DMS 273 treated with DMSO at 0.1 percent for 48 hours (cell line): ENCODE results near the gene NSG2.
"Not testable (repeated sequence)": the region's sequence is repeated elsewhere in the genome, so short reads cannot be mapped to it uniquely, and the experiment has no call there.

ENCODE experiments used
- DNase-seq: peaks from one replicate; lab custom pipeline; 2025; lab: John Stamatoyannopoulos, UW

Gene NSG2

DNA sequence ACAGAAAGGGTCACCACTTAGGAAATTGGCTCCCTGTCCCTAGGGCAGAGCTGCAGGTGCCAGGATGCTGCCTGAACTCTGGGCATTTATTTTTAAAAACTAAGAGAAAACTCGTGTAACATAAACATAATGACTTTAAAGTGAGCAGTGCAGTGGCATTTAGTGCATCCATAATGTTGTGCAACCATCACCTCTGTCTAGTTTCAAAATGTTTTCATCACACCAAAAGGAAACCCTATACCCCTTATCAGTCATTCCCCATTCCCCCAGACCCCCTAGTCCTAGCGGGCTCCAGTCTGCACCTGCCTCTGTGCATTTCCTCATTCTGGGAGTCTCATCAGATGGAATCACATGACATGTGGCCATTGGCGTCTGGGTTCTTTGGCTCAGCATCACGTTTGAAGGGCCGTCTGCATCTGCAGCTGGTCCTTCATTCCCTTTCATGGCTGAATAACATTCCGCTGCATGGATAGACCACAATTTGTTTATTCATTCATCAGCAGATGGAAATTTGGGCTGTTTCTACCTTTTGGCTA is 55.8 kb downstream of the NSG2 start:
- no peak for DNase-seq

DNA sequence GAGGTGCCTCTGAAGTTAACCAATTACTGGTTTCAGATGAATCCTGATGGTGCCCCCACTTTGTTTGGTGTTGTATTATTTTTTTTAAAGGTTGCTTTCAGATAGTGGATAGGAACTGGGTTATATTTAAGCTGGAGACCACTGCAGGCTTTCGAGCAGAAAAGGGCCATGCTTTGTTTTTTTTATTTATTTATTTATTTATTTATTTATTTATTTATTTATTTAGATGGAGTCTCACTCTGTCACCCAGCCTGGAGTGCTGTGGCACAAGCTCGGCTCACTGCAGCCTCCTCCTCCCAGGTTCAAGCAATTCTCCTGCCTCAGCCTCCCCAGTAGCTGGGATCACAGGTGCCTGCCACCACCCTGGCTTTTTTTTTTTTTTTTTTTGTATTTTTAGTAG is 57.1 kb downstream of the NSG2 start:
- DNase-seq = not testable (repeated sequence)

DNA sequence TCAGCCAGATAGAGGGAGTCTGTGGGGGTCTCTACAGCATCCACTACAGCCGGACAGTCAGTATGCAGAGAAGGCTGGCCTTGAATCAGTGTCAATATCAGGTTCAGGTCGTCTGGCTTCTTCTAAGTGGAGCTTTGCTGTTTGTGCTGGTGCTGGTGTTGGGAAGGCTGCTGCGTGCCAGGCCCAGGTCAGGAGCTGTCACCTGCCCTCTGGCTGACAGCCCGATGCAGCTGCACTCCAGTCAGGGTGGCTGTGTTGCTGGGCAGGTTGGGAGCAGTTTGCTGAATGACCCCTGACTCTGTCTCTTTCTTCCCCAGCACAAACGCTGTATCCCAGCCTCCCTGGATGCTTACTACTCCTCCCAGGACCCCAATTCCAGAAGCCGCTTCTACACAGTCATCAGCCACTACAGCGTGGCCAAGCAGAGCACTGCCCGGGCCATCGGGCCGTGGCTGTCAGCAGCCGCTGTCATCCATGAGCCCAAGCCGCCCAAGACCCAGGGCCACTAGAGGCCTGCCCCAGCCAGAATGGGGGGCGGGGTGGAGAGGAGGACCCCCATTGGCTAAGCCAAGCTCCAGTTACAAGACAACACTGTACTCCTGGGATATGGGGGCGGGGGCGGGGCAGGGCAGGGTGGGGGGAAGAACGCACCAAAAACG is 61.6 kb downstream of the NSG2 start:
- DNase-seq = no peak

DNA sequence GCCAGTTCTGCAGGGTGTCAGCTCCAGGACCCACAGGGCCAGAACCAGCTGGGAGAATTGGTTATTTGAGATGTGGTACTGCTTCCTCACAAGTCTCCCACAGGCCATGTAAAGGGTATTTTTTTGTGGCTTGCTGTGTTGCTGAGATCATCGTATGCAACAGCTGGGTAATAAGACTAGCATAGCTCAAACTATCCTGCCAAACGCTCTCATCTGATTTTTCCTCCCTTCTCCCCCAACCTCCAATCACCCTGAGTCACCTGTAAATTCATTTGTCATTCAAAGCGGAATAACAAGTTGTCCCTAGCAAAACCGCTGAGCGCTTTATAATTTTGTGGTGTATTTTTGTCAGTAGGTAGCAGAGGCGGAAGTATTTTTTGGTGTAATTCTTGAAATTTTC is 63.2 kb downstream of the NSG2 start:
- DNase-seq = no peak

DNA sequence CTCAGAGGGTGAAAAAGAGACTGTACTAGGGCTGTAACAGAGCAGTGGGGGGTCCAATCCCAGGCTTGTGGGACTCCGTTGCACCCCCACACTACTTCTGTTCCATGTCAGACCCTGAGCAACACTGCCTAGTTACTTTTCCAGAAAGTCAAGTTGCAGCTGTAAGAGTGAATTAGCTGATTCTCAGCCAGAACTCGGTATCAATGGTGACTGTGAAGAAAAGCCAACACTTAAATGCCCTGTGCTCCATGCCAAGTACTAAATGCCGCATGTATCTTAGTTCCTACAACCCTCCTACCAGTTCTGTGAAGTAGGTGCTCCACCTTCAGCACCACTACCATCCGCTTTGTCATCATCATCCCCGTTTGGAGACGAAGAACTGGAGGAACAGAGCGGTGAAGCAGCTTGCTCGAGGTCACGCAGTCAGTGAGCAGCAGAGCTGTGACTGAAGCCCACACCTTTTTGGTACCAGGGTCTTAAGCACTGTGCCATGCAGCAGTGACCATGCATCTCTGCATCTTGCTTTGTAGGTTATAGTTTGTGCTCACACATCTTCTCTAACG is 64.3 kb downstream of the NSG2 start:
- no peak for DNase-seq

DNA sequence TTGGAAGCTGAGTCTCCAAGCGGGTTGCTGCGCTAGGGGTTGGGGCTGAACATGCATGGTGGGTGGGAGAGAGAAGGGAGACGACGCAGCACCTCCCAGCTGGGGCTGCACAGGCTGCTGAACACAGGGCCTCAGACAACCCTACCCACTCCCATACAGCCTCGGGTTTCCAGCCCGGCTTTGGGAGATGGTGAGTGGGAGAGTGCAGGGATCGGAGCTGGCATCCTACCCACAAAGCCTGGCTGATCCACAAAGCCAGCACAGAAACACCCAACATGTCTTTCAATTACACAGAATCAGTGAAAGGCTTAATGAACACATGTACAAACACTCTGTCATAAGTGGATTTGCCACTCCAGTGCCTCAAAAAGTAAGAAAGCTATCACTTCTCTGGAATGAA is 64.8 kb downstream of the NSG2 start:
- DNase-seq = no peak

DNA sequence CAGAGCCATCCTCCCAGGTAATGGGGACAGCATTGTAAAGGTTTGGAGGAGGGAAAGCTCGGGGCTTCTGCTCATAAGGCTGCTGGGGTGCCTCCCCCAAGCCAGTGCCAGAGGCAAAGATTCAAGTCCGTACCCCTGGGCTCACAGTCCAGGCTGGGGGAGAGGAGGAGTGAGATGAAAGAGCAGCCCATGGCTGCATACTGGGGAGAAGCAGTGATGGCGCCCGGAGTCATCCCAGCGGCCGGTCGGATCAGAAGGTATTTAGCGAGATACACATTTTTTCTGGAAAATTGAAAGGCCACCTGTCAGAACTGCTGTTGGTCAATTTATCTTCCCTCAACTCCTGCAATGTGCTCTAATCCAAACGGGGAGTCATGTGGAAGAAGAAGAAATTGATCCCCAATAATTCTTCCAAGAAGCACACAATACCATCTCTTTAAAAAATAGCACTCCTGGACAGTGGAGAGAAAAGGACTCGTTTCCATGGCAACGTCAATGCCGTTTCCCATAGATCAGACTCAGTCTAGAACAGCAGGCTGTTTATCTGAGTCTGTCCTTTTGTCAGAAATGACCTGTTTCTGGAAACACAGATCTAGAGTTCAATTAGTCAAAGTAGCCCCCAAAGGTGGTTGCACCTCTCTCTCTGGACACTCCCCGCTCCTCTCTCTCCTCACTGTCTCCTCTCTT is 65.9 kb downstream of the NSG2 start:
- no peak for DNase-seq

DNA sequence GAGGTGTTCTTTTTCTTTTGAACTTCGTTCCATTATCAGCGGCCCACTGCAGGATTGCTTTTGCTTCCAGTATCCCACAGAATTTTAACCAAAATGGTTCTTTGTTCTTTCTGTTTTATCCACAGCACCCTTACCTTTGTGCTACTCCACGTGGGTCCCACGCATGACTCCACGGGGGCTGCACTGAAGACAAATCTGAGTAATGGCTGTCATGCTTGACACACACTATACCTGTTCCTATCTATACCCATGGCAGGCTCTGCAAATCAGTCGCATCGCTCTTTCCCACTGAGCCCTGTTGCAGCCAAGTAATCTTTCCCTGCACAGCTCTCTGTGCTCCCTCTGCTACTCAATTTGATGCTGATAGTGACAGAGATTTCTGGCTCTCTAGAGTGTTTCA is 69.7 kb downstream of the NSG2 start:
- no peak for DNase-seq

DNA sequence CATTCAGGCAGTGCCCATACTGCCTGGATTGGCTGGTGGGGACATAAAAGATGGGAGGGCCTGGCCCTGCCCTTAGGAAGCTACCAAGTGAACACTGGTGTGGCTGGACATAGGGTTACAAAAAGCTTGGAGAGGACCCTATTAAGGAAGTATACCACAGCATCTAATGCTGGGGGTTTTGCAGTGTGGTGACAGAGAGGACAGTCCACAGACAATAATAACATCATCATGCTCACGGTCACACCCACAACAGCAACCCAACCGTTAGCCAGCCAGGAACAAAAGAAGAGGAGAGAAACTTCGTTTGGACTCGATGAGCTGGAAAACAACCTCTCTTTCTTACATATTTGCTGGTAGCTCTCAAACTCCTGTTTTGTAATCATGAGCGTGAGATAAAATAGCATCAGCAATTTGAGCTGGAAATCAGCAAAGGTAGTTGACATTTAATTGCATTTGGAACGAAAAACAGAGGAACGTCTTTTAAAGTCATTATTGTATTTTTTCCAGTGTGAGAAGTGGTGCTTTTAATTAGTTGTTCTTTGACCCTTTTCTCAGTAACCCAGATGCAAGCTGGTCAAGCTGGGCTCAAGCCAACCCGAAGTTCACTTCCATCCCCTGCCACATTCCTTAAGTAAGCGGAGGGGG is 73.4 kb downstream of the NSG2 start:
- DNase-seq = no peak

DNA sequence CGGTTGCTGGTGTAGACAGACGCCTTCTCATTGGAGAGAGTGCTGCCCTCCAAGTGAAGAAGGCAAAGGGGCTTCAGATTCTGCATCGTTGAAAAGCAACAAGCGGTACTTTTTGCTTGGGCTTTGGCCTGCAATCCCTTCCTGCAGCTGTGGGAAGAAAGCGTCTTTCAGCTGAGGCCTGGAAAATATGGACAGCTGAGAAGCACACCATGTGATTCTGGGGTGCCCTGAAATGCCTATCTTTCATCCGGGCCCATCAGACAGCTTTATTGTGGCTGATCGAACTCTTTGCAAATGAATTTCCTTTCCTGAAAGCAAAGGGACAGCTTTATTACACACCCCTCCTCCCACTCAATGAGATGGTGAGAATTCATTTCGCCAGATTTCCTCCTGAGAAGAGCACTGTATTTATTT is 74.0 kb downstream of the NSG2 start:
- DNase-seq = no peak

DNA sequence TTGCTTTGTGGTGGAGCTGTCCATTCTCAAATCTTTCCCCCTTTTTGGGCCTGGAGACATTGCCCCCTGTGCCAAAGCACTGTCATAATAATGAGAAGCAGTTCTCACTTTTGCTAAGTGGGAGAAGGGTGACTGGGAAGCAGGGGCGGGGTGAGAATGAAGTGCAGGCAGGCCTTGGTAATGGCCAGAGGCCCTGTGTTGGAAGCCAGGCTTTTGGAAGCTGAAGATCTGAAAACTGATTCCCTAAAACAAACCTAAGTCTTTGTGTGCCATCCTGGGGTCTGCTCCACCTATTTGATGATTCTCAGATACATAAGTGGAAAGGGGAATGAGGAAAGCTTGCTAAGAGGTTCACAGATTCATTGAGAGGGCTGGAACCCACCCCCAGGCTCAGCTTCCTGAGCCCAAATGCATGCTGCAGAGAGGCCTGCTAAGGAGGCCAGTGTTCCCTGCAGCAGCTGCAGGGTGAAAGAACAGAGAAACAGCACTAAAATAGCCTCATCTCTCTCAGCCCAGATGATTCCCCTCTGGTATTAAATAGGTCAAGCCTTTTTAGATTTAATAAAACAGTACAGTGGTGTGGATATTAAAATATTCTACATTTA is 75.0 kb downstream of the NSG2 start:
- DNase-seq = no peak

DNA sequence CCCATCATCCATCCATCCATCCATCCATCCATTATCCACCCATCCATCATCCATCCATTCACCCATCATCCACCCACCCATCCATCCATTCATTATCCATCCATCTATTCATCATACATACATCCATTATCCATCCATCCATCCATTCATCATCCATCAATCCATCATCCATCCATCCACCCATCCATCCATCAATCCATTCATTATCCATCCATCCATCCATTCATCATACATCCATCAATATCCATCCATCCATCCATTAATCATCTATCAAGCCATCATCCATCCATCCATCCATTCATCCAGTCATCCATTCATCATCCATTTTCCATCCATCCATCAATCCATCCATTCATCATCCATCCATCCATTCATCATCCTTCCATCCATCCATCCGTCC is 89.0 kb downstream of the NSG2 start:
- DNase-seq = no peak

DNA sequence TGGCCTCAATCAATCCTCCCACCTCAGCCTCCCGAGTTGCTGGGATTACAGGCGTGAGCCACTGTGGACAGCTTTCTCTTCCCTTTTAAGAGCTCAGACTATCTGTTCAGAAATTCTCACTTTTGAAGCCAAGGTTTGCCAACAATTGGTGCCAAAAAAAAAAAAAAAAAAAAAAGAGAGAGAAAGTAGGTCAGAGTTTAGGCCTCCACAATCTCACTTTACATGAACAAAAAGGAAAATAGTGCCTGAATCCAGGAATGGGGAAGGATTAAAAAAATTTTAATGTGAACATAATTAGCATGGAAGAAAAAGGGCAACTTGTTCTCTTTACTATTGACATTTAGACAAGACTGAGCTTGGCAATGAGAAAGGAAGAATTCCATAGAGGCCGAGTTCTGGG is 94.1 kb downstream of the NSG2 start:
- no peak for DNase-seq

DNA sequence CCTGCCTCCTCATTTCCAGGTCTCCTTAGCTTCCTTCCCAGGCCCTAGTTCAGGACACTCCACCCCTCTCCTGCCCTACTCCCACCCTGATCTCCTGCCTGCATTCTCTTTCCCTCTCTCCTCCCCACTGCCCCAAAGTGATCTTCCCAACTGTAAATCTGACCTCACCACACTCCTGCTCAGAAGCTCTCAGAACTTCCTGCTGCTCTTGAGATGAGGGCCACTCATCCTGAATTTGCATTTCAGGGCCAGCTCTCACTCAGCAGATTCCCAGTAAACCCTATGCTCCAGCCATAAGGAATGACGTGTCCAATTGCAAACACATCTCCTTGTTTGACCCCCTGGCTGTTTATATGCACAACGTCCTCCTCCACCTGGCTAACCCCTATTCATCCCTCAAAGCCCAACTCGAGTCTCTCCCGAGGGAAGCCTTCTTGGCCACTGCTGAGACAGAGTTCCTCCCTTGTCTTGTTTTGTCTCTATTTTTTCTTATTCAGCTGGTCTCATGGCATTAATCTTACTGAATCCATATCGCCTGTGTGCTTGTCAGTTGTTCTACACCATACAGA is 95.0 kb downstream of the NSG2 start:
- DNase-seq = no peak

DNA sequence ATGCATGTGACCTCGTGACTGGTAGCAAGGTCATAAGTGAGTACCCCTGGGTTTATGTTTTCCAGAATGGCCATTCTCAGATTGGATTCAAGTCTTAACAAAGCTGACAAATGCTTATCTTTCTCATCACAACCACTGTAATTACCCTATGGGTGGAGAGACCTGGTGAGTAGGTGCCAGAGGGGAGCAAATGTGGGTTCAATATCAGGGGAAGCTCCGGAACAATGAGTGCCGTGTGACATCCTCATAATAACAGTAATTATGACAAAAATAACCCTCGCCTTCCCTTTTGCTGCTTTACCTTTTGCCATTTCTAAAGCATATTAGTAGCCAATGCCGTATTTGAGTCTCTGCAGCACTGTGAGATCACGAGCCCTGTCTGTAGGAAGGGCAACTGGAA is 95.9 kb downstream of the NSG2 start:
- DNase-seq = no peak

DNA sequence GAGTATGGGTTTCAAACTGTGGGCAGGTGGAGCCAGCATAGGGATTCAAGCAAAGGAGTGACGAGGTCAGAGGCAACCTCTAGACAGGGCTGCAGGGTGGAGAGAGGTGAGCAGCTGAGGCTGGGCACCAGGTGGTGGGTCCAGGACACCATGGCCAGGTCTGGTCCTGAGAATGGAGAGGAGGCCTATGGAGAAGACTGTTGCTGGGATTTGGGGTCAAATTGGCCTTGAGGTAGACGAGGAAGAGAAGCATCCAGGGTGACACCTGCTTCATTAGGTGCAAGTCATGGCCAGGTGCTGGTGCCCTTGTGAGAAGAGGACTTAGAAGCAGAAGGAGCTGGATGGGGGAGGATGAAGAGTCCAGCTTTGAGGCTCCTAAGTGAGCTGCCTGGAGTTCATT is 99.6 kb downstream of the NSG2 start:
- DNase-seq = no peak

DNA sequence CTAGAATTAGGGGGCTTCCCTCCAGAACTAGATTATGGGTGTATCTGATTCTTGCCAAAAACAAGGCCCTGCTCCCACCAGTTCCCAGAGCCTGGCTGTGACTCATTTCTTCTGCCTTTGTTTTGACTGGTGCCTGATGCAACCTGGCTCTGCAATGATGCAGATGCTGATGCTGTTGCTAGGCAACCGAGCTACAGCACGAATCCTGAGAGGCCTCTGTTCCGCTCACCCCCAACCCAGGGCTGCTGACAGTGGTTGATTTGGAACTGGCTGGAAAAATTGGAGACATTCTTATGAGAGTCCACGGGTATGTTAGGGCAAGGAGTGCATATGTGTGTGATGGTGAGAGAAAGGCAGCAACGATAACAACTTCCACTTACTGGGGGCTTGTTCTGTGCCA is 100.3 kb downstream of the NSG2 start:
- no peak for DNase-seq

DNA sequence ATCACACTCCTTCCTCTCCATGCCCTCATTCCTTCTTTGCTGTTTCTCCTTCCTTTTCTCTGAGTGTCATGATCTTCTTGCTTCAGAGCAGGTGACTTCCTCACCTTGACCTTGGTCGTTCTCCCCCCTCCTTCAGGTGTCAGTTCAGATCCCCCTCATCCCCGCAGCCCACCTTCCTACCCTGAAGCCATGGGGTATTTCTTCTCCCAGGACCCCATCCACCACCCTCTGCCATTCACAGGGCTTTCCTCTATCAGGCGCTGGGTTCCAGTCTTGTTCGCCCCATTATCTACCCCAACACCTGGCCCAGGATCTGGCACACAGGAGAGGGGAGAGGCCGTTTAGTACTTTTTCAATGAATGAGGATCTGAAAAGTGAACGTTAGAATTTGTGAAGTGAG is 101.0 kb downstream of the NSG2 start:
- no peak for DNase-seq

DNA sequence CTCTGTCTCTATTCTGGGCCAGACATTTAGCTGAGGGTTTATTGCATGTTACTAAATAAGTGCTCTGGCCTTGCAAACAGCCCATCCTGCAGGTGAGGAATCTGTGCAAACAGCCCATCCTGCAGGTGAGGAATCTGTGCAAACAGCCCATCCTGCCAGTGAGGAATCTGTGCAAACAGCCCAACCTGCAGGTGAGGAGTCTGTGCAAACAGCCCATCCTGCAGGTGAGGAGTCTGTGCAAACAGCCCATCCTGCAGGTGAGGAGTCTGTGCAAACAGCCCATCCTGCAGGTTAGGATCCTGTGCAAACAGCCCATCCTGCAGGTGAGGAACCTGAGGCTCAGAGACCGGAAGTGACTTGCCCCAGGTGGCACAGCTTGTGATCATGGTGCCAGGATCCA is 101.5 kb downstream of the NSG2 start:
- DNase-seq = not testable (repeated sequence)

DNA sequence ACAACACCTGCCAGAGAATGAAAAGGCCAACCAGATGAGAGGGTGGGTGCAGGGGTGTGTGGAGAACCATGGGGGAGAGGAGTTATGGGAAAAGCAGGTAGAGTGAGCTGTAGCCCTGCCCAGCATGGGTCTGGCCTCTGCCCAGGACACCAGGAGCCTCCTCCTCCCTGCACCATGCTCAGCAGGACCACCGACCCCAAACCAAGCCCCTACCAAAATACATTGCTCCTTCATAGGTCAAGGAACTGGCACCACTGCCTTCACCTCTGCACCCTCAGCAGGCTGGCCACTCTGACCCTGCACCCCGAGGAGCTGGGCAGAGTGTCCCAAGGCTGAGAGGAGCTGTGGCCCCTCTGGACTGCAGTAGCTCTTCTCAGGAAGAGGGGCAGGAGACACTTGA is 102.0 kb downstream of the NSG2 start:
- no peak for DNase-seq

DNA sequence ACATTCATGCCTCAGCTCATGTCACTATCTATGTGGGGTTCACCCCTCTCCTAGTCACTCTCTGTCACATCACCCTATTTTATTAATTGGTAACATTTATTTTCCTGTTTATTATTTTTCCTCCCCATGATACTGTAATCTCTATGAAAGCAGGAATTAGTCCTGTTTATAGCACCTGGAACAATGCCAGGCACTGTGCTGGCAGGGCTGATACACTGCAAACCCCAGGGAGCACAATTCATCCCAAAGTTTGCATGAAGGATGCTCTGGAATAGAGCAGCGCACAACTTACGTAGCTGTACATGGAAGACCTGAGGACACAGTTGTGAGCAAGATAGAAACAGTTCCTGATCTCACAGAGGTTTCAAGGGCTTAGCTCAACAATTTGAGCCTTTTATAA is 103.2 kb downstream of the NSG2 start:
- no peak for DNase-seq

DNA sequence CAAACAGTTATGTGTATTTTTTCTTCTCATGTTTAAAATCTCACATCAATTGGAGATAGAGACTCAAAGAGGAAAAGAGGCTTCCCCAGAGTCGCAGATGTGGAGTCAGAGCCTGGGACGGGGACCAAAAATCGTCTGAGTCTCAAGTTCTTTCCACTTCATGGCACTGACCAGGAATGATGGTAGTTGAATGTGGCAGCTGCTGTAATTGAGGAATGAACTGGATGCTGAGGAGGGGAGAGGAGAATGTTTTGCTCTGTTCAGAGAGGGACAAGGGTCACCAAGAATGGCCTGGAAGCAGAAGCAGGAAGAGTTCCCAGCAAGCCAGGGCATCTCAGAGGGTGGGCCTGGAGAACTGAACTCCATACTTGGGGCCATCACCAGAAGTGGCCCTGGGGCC is 103.9 kb downstream of the NSG2 start:
- no peak for DNase-seq
